PFSK-1 (cell line): Measurements from ENCODE around the gene DHPS.

Experiments
- FOXP2 ChIP-seq: optimal IDR thresholded peaks from 2 replicates; pipeline ENCODE3; 2011; ENCODE audit warnings: borderline replicate concordance, control low read depth, inconsistent platforms; ENCODE audit not compliant: insufficient read depth; ENCODE audit errors: extremely low read length, extremely low read depth
- POLR2AphosphoS5 ChIP-seq: IDR thresholded peaks from 2 replicates; pipeline ENCODE4 v1.6.1; 2012; ENCODE audit warnings: low read depth, mild to moderate bottlenecking, control low read depth, low read length, moderate library complexity
- SIN3A ChIP-seq: IDR thresholded peaks from 2 replicates; pipeline ENCODE4 v1.6.1; 2012; ENCODE audit warnings: mild to moderate bottlenecking, low read length, moderate library complexity, borderline replicate concordance; ENCODE audit not compliant: insufficient read depth
- TAF1 ChIP-seq: IDR thresholded peaks from 2 replicates; pipeline ENCODE4 v1.6.1; 2012; ENCODE audit warnings: low read length, control low read depth, borderline replicate concordance; ENCODE audit not compliant: insufficient read depth
- TF ChIP-seq, protein P1 (sequence below), 2 experiments: IDR thresholded peaks; 2 replicates each; pipeline versions ENCODE4 v1.6.1 to v1.8.0; 2011 to 2012; ENCODE audit warnings: low read depth in 2 of 2, low read length in 2 of 2, control low read depth in 1 of 2, inconsistent platforms in 1 of 2, mild to moderate bottlenecking in 1 of 2, moderate library complexity in 1 of 2; ENCODE audit not compliant: insufficient read depth in 1 of 2

The DHPS gene

DNA sequence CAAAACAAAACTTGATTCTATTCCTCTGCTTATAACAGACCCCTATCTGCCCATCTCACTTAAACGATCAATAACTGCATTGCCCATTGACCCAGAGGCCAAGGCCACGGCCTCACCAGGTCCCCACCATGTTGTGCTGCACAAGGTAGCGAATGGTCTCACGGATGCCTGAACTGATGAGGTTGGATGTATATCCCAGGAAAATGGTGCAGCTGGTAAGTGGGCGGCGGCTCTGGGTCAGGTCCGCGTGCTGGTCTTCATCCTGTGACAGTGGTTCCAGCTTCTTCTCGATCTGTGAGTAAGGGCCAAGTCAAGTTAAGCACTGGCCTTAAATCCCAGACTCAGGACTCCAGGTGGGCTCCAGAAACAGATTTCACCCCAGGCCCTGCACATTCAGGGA, 1.6 kb downstream of the DHPS start:
- TF ChIP-seq SIN3A (no peak), TAF1 (no peak), FOXP2 (no peak), POLR2AphosphoS5 (no peak)
- TF ChIP-seq, protein P1, sequence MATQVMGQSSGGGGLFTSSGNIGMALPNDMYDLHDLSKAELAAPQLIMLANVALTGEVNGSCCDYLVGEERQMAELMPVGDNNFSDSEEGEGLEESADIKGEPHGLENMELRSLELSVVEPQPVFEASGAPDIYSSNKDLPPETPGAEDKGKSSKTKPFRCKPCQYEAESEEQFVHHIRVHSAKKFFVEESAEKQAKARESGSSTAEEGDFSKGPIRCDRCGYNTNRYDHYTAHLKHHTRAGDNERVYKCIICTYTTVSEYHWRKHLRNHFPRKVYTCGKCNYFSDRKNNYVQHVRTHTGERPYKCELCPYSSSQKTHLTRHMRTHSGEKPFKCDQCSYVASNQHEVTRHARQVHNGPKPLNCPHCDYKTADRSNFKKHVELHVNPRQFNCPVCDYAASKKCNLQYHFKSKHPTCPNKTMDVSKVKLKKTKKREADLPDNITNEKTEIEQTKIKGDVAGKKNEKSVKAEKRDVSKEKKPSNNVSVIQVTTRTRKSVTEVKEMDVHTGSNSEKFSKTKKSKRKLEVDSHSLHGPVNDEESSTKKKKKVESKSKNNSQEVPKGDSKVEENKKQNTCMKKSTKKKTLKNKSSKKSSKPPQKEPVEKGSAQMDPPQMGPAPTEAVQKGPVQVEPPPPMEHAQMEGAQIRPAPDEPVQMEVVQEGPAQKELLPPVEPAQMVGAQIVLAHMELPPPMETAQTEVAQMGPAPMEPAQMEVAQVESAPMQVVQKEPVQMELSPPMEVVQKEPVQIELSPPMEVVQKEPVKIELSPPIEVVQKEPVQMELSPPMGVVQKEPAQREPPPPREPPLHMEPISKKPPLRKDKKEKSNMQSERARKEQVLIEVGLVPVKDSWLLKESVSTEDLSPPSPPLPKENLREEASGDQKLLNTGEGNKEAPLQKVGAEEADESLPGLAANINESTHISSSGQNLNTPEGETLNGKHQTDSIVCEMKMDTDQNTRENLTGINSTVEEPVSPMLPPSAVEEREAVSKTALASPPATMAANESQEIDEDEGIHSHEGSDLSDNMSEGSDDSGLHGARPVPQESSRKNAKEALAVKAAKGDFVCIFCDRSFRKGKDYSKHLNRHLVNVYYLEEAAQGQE (IDR thresholded peaks at IDR 0.05; ENCODE audit: insufficient read depth in 1 of 2, low read depth in 2 of 2, low read length in 2 of 2), result no peak

DNA sequence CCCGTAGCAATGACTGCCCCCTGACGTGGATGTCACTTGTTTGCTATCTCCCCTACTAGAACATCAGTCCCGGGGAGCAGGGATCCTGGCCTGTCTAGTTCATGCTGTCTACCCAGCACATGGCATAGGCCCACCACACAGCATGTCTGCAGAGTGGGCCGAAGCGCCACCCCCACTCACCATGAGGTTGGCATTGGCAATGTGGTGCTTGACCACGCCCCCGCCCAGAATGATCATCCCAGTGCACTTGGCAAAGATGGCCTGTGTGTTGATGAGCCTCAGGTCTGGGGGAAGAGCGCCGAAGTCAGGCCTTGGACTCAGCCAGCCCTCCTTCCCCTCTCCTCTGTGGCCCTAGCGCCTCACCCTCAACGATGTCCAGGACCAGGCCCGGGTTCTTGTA, 4.8 kb downstream of the DHPS start:
- TF ChIP-seq FOXP2, result no peak
- no peak for TF ChIP-seq TAF1

DNA sequence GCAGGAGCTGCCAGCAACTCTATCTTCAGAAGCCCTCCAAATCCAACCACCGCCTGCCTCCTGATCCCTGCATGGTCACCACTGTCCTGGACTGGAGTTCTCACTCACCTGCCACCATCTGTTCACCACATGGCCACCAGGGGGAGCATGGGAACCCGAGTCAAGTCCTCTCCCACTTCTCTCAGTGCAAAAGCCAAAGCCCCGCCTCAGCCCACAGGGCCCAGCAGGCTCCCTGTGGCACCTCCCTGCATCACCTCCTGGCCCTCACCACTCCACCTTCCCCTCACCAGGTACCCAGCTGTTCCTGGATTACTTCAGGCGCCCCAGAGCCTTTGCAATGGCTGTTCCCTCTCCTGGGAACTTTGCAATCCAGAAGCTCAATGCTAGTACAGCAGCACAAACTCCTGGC, 5.3 kb downstream of the DHPS start:
- TF ChIP-seq SIN3A (no peak), POLR2AphosphoS5 (0 out of 2 replicates have a peak, but pooled peaks have one; percentile 26), FOXP2 (no peak), TAF1 (no peak)
- TF ChIP-seq, protein P1 (IDR thresholded peaks at IDR 0.05; ENCODE audit: insufficient read depth in 1 of 2, low read depth in 2 of 2, low read length in 2 of 2), result no peak

DNA sequence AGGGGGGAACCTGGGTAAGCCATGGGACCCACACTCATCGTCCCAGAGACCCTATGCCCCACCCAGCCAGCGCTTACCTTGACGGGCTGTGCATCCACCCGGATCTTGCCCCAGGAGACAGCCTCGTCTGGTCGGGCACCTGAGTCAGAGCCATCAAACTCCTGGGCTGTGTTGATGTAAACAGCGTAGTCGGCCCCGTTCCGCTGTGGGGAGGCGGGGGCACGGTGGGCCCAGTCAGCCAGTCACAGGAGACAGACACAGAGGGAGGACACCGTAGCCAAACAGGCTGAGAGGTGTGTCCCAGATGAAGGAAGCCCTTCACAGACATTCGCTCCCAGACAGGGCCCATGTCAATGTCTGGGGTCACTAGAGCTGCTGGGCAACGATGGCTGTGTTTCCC, 5.7 kb downstream of the DHPS start:
- peak; percentile 47; the same call in 1 of the 2 replicates for TF ChIP-seq POLR2AphosphoS5
- TF ChIP-seq, protein P1 (IDR thresholded peaks at IDR 0.05; ENCODE audit: insufficient read depth in 1 of 2, low read depth in 2 of 2, low read length in 2 of 2), result no peak

DNA sequence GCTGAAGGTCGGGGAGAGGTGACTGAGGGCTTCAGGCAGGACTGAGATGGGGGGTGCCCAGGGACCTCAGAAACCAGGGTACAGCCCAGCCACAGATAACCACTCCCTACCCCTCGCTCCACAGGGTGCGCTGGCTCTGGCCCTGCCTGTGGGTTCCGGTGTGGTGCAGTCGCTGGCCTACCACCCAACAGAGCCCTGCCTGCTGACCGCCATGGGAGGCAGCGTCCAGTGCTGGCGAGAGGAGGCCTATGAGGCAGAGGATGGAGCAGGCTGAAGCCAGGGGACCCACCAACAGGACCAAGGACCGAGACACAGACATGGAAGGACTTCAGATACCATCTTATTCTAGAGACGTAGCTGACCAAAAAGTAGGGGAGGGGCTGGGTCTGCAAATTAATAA, 6.3 kb downstream of the DHPS start:
- TF ChIP-seq FOXP2 (no peak), SIN3A (no peak), POLR2AphosphoS5 (no peak), TAF1 (no peak)
- TF ChIP-seq, protein P1 (IDR thresholded peaks at IDR 0.05; ENCODE audit: insufficient read depth in 1 of 2, low read depth in 2 of 2, low read length in 2 of 2), result no peak
